Measurements from ENCODE around the gene CCDC106. TPM values are rescaled to one million over a fixed set of nuclear protein-coding genes. Genes with fewer than 3 reads are reported as not detected.

CCDC106 gene
- polyA plus RNA-seq, 1 donor: 15.1 TPM

GRCh38 chr19:55635856-55636440 is 12.1 kb upstream of the CCDC106 start:
- no peak for DNase-seq (ENCODE audit: low read depth)

DNA sequence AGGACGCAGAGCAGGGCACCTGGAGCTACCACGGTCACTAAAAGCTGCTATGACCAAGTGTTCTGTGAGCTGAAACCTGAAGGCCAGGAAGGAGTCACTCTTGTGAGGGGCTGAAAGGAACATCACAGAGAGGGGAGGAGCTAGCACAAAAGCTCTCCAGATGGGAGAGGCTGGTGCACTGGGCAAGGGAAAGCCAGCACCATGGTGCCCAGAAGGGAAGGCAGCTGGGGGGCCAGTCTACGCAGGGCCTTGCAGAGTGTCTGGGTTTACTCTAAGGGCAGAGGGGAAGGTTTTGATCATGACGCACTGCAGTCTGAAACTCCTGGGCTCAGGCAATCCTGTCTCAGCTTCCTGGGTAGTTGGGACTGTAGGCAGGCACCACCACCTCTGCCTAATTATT is 11.3 kb upstream of the CCDC106 start:
- no peak for DNase-seq (ENCODE audit: low read depth)

GRCh38 chr19:55637534-55637933 is 10.5 kb upstream of the CCDC106 start:
- DNase-seq (ENCODE audit: low read depth): no peak

GRCh38 chr19:55638864-55639359 is 9.1 kb upstream of the CCDC106 start:
- no peak for DNase-seq (ENCODE audit: low read depth)

DNA sequence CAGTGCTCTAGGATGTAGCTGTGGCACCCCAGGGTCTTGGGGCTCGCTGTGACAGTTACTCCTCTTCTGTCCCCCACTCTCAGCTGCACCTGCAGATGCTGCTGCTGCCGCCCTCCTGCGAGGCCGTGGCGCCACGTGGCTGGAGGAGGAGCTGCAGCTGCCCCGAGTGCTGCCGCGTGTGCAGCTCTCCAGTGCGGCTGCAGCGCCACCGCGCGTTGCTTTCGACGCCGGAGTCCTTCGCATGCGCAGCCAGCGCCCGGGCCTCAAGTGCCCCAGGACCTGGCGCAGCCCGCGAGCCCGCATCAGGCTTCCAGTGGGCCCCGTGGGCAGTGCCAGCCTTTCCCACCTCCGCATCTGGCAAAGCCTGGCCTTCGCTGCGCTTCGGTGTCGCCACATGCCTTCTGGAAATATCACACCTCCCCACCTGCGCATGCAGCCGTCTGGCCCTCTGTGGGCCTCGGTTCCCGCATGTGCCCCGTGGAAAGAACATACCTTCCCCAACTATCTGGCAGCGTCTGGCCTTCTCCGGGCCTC is 7.9 kb upstream of the CCDC106 start:
- DNase-seq (ENCODE audit: low read depth): no peak

GRCh38 chr19:55640577-55641425 is 7.2 kb upstream of the CCDC106 start, which contains the start of gene ZNF580:
TSS of gene ZNF580 (plus strand) at chr19:55641002. CDS start at chr19:55642509, 1,507 bp downstream.
- no peak for DNase-seq (ENCODE audit: low read depth)

DNA sequence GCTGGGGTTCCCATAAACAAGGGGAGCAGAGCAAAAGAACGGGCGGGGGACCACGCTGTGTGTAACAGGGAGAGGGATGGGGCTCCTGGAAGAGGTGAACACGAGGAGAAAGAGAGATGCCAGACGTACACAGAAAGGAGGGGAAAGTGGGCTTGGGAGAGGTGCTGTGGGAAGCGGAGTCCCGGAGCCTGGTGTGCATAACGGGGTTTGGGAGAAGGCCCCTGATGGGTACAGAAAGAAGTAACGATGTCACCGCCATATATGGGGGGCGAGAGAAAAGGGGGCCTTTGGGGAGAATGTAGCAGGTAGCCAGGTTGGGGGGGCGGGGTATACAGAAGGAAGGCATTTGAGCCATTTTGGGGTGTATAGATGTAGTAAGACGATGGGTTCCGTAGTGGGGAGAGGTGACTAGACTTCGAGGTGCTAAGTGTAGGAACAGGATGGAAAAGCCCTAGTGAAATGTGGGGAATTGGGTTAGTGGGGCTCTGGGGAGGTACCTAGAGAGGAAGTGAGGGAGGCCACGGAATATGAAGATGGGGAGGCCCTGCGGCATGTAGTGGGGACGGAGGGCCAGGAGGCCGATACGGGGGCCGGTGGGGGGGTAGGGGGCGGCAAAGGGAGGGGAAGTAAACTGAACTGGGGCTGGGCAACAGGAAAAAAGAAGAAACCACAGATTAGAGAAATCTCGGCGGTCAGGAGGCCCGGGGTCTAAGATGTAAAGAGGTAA is 6.4 kb upstream of the CCDC106 start:
- DNase-seq (ENCODE audit: low read depth): no peak

DNA sequence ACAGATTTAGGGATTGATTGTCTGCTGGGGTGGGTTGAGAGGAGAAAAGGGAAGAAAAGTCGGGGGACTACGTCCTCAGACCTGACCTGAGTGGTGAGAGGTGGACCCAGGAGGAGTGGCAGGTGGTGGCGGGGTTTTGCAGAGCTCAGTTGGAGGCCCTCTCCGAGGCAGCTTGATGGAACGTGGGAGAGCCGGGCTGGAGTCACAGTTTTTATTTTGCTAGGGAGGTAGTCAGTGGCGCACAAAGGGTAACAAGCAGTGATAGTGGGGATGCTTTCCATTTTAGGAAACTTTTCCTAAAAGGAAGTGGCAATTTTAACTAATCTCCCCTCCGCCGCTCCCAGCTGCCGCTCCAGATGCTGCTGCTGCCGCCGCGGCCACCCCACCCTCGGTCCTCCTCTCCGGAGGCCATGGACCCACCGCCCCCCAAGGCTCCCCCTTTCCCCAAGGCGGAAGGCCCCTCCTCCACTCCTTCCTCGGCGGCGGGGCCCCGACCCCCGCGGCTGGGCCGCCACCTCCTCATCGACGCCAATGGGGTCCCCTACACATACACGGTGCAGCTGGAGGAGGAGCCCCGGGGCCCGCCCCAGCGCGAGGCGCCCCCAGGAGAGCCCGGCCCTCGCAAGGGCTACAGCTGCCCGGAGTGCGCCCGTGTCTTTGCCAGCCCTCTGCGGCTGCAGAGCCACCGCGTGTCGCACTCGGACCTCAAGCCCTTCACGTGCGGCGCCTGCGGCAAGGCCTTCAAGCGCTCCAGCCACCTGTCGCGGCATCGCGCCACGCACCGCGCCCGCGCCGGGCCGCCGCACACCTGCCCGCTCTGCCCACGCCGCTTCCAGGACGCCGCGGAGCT is 5.6 kb upstream of the CCDC106 start:
- DNase-seq (ENCODE audit: low read depth): no peak

DNA sequence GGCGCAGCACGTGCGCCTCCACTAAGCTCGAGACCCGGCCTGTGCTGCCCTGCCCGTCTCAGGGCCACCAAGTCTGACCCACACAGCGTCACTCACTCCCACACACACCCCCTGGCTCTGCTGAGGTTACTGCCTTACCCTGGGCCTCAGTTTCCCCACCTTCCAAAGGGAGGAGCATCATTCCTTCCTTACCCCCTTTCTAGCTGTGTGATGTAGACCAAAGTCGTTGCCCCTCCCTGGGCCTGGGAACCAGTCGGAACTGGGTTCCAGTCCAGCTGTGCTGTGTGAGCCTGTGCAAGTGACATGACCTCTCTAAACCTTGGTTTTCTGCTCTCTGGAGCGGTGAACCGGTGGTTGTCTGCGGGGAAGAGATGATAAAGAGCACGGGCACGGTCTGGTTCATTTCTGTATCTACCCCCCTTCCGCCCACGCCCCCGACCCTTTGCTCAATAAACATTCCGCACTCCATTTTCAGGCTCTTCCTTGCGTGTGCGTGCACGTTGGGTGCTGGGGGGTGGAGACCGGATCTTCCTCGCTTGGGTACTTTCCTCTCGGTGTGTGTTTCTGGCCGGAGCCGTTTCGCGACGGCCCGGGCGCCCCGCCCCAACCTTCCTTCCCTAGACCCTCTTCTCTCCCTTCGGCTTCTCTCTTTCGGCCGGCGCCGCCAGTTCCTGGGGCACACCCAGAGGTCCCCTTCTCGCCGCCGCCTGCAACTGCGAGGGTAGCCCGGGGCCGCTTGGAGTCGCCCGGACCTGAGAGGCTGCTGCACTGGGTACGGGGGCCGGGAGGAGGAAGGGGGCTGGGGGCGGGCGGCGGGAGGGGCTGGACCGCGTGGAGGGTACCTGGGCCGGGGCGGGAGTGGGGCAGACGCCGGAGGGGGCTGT is 4.8 kb upstream of the CCDC106 start, which contains the start of gene ZNF581:
TSS of gene ZNF581 (plus strand) at position 647 of the 884 bp plus-strand sequence. CDS start 923 bp downstream, outside the sequence.
- DNase-seq (ENCODE audit: low read depth): no peak

DNA sequence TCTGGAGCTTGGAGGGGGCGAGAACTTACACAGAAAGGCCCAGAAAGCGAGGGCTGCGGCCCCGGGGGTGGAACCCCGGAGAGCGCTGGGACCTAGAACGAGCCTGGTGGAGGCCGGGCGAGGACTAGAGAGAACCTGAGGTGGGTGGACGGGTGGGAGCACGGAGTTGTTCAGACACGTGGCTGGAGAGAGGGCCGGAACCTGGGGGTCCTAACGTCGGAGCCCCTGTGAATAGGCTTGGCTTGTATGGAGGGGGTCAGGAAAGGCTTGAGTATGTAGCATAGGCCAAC is 4.2 kb upstream of the CCDC106 start:
- DNase-seq (ENCODE audit: low read depth): no peak

DNA sequence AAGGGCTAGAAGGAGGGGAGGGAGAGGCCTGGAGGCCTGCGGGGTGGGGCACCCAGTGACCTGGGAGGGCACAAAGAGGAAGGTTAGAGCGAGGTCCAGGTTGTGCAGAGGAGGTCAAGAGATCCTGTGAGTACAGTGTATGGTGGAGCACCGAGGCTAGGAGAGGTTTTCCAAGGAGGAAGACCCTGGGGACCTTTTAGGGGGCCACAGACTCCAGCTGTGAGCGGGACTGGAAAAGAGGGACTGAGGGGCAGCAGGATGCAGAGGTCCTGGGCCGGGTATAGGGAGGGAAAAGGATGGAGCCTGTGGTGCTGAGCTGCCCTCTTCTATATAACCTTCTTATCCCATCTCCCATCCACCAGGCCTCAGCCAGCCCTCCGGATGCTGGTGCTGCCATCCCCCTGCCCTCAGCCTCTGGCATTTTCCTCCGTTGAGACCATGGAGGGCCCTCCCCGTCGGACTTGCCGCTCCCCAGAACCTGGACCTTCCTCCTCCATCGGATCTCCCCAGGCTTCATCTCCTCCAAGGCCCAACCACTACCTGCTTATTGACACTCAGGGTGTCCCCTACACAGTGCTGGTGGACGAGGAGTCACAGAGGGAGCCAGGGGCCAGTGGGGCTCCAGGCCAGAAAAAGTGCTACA is 3.7 kb upstream of the CCDC106 start:
- no peak for DNase-seq (ENCODE audit: low read depth)

DNA sequence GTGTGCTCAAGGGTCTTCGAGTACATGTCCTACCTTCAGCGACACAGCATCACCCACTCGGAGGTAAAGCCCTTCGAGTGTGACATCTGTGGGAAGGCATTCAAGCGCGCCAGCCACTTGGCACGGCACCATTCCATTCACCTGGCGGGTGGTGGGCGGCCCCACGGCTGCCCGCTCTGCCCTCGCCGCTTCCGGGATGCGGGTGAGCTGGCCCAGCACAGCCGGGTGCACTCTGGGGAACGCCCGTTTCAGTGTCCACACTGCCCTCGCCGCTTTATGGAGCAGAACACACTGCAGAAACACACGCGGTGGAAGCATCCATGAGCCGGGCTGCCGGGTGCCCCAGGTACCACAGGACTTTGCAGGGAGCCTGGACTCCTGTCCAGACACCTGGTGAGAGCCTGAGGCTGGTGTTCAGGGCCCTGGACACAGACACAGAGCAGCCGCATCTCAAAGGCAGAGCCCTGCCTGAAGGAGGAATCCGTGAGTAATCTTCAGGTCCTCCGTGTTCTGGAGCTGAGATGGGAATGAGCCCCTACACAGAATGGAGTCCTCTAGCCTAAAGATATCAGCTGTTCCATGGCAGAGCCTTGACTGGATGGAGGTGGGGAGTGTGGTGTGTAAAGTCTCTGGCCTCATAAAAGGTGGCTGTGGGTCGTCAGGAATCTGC is 3.0 kb upstream of the CCDC106 start:
- DNase-seq (ENCODE audit: low read depth): no peak

GRCh38 chr19:55645512-55645881 is 2.5 kb upstream of the CCDC106 start:
- no peak for DNase-seq (ENCODE audit: low read depth)

DNA sequence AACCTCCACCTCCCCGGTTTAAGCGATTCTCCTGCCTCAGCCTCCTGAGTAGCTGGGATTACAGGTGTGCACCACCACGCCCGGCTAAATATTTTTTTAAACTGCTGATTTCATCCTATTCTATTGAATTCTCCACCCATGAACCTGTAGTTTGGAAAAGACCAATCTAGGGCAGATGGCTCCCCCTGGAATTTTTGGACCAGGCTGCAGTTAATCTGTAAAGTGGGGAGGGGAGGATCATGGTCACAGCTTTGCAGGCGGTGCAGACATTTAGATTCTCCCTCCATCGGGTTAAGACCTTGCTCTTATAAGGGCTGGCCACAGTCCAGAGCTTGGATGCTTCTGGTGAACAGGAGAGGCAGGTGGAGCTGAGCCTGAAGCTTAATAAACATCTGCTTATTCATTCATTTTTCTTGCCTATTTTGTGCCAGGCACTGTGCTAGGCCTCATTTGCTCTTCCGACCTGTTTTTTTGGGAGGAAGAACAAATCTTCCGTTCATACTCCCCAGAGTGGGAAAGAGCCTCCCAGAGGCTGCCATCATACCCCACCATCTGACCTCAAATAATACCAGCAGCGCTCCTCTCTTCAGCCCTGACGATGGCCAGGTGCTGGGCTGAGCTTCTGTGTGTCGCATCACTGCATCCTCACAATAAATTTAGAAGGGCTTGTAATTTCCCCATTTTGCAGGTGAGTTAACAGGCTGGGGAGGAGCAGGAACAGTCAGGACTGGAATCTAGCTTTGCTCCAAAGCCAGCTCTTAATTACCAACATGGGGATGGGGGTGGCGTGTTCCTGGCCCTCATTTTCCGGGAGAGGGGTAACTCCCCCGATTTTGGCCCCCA is 902 bp upstream of the CCDC106 start:
- no peak for DNase-seq (ENCODE audit: low read depth)

DNA sequence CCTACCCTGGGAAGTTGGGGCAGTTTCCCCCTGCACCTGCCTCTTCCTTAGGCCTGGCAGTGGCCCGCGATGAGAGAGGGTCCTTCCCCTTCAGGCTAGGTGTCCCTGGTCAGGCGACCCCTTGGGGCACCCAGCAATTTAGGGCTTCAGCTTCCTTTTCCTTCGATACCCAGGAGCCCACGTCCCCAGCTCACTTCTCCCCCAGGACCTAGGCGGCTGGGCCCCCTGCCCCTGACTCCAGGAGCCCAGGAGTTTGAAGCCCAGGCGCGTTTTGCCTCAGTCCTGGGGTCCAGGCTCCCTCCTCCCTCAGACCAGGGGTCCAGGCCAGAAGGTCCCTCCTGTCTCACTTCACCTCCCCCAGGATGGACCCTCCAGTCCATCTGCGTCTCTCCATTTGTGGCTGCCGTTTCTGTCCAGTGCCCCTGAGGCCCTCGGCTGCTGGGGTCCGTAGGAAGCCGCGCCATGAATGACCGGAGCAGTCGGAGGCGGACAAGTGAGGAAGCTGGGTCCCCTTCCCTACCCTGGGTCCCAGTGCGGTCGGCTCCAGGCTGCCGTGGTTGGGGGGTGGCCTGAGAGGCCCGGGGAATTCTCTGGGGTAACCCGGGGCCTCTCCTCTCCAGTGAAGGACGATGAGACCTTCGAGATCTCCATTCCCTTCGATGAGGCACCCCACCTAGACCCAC is 714 bp downstream of the CCDC106 start:
- no peak for DNase-seq (ENCODE audit: low read depth)

DNA sequence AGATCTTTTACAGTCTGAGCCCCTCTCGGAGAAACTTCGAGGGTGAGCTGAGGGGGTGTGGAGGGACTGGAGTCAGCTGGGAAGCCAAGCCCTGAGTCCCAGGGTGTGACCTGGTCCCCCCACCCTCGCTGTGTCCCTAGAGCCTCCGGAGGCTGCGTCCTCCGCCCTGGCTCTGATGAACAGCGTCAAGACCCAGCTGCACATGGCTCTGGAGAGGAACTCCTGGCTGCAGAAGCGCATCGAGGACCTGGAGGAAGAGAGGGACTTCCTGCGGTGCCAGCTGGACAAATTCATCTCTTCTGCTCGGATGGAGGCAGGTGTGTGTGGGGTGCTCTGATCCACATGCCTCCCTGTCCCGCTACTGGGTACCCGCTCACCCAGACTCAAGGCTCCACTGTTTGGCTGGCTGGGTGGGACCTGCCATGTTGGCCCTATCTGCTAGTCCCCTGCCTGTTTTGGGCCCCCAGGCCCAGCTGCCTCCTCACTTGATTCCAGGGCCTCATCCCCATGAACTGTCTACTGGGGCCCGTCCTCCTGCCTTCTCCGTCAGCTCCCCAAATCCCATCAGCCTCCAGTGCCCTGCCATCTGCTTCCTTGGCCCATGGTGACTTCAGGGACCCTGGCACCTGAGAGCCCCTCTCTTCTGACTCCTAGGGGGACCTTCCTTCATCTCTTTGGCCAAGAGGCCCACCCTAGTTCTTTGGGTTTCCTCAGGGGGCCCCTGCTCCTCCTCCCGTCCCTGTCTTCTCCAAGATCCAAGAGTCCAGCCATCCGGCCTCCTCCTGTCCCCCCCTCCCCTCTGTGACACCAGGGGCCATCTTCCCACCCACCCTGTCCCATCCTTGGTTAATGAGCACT is 1.5 kb downstream of the CCDC106 start:
- DNase-seq (ENCODE audit: low read depth): no peak

GRCh38 chr19:55650126-55650557 is 2.1 kb downstream of the CCDC106 start:
- DNase-seq (ENCODE audit: low read depth): no peak

All from forelimb muscle (tissue), 1 donor.